ENCODE results near the gene CHRD. TPM values are rescaled to one million over a fixed set of nuclear protein-coding genes. Genes with fewer than 3 reads are reported as not detected.

CHRD gene
- total and polyA plus RNA-seq, 10 of the 15 experiments (the other 5 are each of a cell fraction or from before 2014, with no cell fraction given): not detected

GRCh38 chr3:184384856-184385422 is 5.1 kb downstream of the CHRD start:
- Histone ChIP-seq H3K27ac (ENCODE audit: control insufficient read depth, insufficient read depth) (no peak overlapping the region), H3K79me2 (ENCODE audit: control insufficient read depth, insufficient read depth, low read length) (no peaks in the 10 kb centered on the region), H2AFZ (ENCODE audit: control insufficient read depth, low read depth, low read length) (no peak overlapping the region), H3K27me3 (replicated peaks in 1 of 2; ENCODE audit: control insufficient read depth in 2 of 2, insufficient read depth in 2 of 2, low read length in 1 of 2) (peaks cover 14 to 17% of the 10 kb centered on the region in 2 experiments), H3K36me3 (ENCODE audit: control insufficient read depth in 2 of 2, insufficient read depth in 2 of 2, low read length in 1 of 2) (no peaks in the 10 kb centered on the region), H3K9ac (ENCODE audit: control insufficient read depth, insufficient read depth, low read length) (no peak overlapping the region), H3K4me2 (ENCODE audit: control insufficient read depth, insufficient read depth) (no peak overlapping the region), H3K4me1 (ENCODE audit: control insufficient read depth, insufficient read depth, low read length) (no peaks in the 10 kb centered on the region), H4K20me1 (ENCODE audit: control insufficient read depth, insufficient read depth) (no peaks in the 10 kb centered on the region), H3K4me3 (no peak overlapping the region), H3K9me3 (replicated peaks; ENCODE audit: control insufficient read depth, insufficient read depth, low read length) (no peaks in the 10 kb centered on the region)
- WGBS (ENCODE audit: insufficient coverage, insufficient replicate concordance, low lambda C conversion rate, missing lambda C conversion rate): 53% methylated on average over 8 of the region's 8 CpGs
- in situ Hi-C loops (cut with MboI): no loop called here
- POLR2A ChIA-PET: no interaction called here
- TF ChIP-seq, protein P1, sequence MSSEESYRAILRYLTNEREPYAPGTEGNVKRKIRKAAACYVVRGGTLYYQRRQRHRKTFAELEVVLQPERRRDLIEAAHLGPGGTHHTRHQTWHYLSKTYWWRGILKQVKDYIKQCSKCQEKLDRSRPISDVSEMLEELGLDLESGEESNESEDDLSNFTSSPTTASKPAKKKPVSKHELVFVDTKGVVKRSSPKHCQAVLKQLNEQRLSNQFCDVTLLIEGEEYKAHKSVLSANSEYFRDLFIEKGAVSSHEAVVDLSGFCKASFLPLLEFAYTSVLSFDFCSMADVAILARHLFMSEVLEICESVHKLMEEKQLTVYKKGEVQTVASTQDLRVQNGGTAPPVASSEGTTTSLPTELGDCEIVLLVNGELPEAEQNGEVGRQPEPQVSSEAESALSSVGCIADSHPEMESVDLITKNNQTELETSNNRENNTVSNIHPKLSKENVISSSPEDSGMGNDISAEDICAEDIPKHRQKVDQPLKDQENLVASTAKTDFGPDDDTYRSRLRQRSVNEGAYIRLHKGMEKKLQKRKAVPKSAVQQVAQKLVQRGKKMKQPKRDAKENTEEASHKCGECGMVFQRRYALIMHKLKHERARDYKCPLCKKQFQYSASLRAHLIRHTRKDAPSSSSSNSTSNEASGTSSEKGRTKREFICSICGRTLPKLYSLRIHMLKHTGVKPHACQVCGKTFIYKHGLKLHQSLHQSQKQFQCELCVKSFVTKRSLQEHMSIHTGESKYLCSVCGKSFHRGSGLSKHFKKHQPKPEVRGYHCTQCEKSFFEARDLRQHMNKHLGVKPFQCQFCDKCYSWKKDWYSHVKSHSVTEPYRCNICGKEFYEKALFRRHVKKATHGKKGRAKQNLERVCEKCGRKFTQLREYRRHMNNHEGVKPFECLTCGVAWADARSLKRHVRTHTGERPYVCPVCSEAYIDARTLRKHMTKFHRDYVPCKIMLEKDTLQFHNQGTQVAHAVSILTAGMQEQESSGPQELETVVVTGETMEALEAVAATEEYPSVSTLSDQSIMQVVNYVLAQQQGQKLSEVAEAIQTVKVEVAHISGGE (CRISPR knock-in tag; IDR thresholded peaks at IDR 0.05): no peak
- TF ChIP-seq ZNF274 (IDR thresholded peaks at IDR 0.05; ENCODE audit: insufficient read depth, insufficient read length) (no peak), YY1 (IDR thresholded peaks at IDR 0.05; ENCODE audit: low read depth, low read length) (no peak), CEBPB (IDR thresholded peaks at IDR 0.05; ENCODE audit: borderline replicate concordance in 1 of 2, low read depth in 2 of 2, low read length in 2 of 2) (no peak), POU2F2 (IDR thresholded peaks at IDR 0.05; ENCODE audit: borderline replicate concordance, low read depth, low read length) (no peak), ZBED1 (IDR thresholded peaks at IDR 0.05; ENCODE audit: borderline replicate concordance) (no peak), SUZ12 (IDR thresholded peaks at IDR 0.05; ENCODE audit: unreplicated experiment) (no peak), WRNIP1 (IDR thresholded peaks at IDR 0.05; ENCODE audit: borderline replicate concordance, low read depth, low read length) (no peak), CREM (IDR thresholded peaks at IDR 0.05; ENCODE audit: low read depth) (no peak), TCF3 (IDR thresholded peaks at IDR 0.05; ENCODE audit: borderline replicate concordance, insufficient read depth, low read depth, low read length) (no peak)
- TF ChIP-seq, protein P2, sequence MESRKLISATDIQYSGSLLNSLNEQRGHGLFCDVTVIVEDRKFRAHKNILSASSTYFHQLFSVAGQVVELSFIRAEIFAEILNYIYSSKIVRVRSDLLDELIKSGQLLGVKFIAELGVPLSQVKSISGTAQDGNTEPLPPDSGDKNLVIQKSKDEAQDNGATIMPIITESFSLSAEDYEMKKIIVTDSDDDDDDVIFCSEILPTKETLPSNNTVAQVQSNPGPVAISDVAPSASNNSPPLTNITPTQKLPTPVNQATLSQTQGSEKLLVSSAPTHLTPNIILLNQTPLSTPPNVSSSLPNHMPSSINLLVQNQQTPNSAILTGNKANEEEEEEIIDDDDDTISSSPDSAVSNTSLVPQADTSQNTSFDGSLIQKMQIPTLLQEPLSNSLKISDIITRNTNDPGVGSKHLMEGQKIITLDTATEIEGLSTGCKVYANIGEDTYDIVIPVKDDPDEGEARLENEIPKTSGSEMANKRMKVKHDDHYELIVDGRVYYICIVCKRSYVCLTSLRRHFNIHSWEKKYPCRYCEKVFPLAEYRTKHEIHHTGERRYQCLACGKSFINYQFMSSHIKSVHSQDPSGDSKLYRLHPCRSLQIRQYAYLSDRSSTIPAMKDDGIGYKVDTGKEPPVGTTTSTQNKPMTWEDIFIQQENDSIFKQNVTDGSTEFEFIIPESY (IDR thresholded peaks at IDR 0.05): no peak
- ATAC-seq (no peak), FAIRE-seq (no peak), DNase-seq (ENCODE audit: low read depth, low spot score) (no peak)
- SMC1A ChIA-PET (ENCODE audit: uncharacterized antibody, unreplicated experiment): no interaction called here
- no TSS peak for BruUV-seq (replicated peaks)
- CTCF ChIA-PET: interaction anchor here (0.5 to 0.9 kb wide), 2 partner anchors 11 to 82 kb away, joined by 3 to 4 read pairs; no protein-coding TSS in a partner anchor
- RAD21 ChIA-PET (ENCODE audit: unreplicated experiment): no interaction called here
- intact Hi-C loops (cut with micrococcal nuclease; ENCODE audit: unreplicated experiment): no loop called here

Measured in GM12878 (cell line).